A549 (cell line): ENCODE results near the gene EFCAB11. TPM values are rescaled to one million over a fixed set of nuclear protein-coding genes. Genes with fewer than 3 reads are reported as not detected.
A peak's percentile ranks its signal among the peaks of the same experiment; 100 is the strongest.
"Not testable (repeated sequence)": the region's sequence is repeated elsewhere in the genome, so short reads cannot be mapped to it uniquely, and the experiment has no call there.

ENCODE experiments used
- ATAC-seq, 2 experiments: fragments of 200-7000 bp in 1 of 2; fragments of >200 bp in 1 of 2; cut with Nextera tagmentation in 1 of 2; cut with Tn5 transposase in 1 of 2; 3 replicates each; pipeline versions ENCODE4 v1.8.0 to v1.9.1; 2018 to 2020; ENCODE audit warnings: mild to moderate bottlenecking in 1 of 2, moderate library complexity in 1 of 2
- CTCF ChIA-PET: fragments of 300-600 bp; sonication (Branson Sonifier 250); formaldehyde crosslinking; extraction: SDS; loops from one replicate; lab custom pipeline; 2021; ENCODE audit warnings: antibody characterized with exemption, inconsistent platforms; lab: Yijun Ruan, JAX
- POLR2A ChIA-PET: fragments of 350-600 bp; formaldehyde crosslinking; extraction: SDS; loops from one replicate; lab custom pipeline; 2021; ENCODE audit warnings: antibody characterized with exemption, inconsistent platforms; lab: Yijun Ruan, JAX
- DNase-seq, 2 experiments: peaks; one replicate each; pipeline versions ENCODE4 v3.0.0 to v3.0.0-alpha.2; 2011 to 2016; ENCODE audit warnings: low read depth in 1 of 2, low spot score in 1 of 2
- FAIRE-seq: peaks from 2 replicates; lab custom pipeline; 2011; peaks lifted over from hg19 to GRCh38; lab: Jason Lieb, UNC
- H3K27ac ChIP-seq, 2 experiments: fragments of >200 bp; sonication (Bioruptor Twin); formaldehyde crosslinking; 3 replicates each; pipeline ENCODE4 v1.5.1; 2016 to 2017
- H3K4me1 ChIP-seq: fragments of >200 bp; sonication (Bioruptor Twin); formaldehyde crosslinking; 3 replicates; pipeline ENCODE4 v1.6.1; 2016
- H3K4me2 ChIP-seq: fragments of >200 bp; sonication (Bioruptor Twin); formaldehyde crosslinking; 3 replicates; pipeline ENCODE4 v1.6.1; 2016
- H3K4me3 ChIP-seq: fragments of >200 bp; sonication (Bioruptor Twin); formaldehyde crosslinking; 3 replicates; pipeline ENCODE4 v1.5.1; 2016
- H3K9me3 ChIP-seq: fragments of >200 bp; sonication (Bioruptor Twin); formaldehyde crosslinking; 3 replicates; pipeline ENCODE4 v1.6.1; 2016
- CHD2 ChIP-seq: fragments of 150-350 bp; IDR thresholded peaks from 2 replicates; pipeline ENCODE4 v1.6.1; 2014; ENCODE audit warnings: low read length; ENCODE audit not compliant: partially characterized antibody
- CHD4 ChIP-seq: fragments of 200-600 bp; sonication (generic); IDR thresholded peaks from 2 replicates; pipeline ENCODE4 v1.6.1; 2016; ENCODE audit warnings: antibody characterized with exemption, mild to moderate bottlenecking, borderline replicate concordance
- CTCF ChIP-seq: fragments of >200 bp; sonication (Bioruptor Twin); formaldehyde crosslinking; IDR thresholded peaks from 3 replicates; pipeline ENCODE4 v1.5.1; 2016
- E2F6 ChIP-seq: IDR thresholded peaks from 2 replicates; pipeline ENCODE4 v1.6.1; 2012; ENCODE audit warnings: low read depth, borderline replicate concordance
- ESRRA ChIP-seq: fragments of 150-350 bp; IDR thresholded peaks from 2 replicates; pipeline ENCODE4 v1.6.1; 2014; ENCODE audit warnings: mild to moderate bottlenecking, low read length, borderline replicate concordance
- FOSB ChIP-seq: fragments of 250-450 bp; sonication (Bioruptor Pico); IDR thresholded peaks from 2 replicates; pipeline ENCODE4 v1.5.0; 2020; ENCODE audit warnings: mild to moderate bottlenecking, moderate library complexity
- FOSL2 ChIP-seq, 2 experiments: fragments of 450-650 bp in 1 of 2; fragments of >200 bp in 1 of 2; sonication (Bioruptor Twin) in 1 of 2; formaldehyde crosslinking; IDR thresholded peaks; 2 replicates each; pipeline versions ENCODE4 v1.5.0 to v1.6.1; 2016 to 2020; ENCODE audit warnings: mild to moderate bottlenecking in 1 of 2, moderate library complexity in 1 of 2
- FOXS1 ChIP-seq: fragments of 250-450 bp; sonication (Bioruptor Pico); IDR thresholded peaks from 2 replicates; pipeline ENCODE4 v1.5.0; 2020; ENCODE audit warnings: mild to moderate bottlenecking, moderate library complexity
- HDAC2 ChIP-seq: fragments of 200-600 bp; sonication (generic); IDR thresholded peaks from 2 replicates; pipeline ENCODE4 v1.6.1; 2016
- HES2 ChIP-seq: fragments of >200 bp; sonication (Bioruptor Twin); formaldehyde crosslinking; IDR thresholded peaks from 2 replicates; pipeline ENCODE4 v1.6.1; 2016
- HEYL ChIP-seq: fragments of 250-450 bp; sonication (Bioruptor Pico); IDR thresholded peaks from 2 replicates; pipeline ENCODE4 v1.8.0; 2021; ENCODE audit warnings: mild to moderate bottlenecking, moderate library complexity
- HOXB13 ChIP-seq: fragments of 250-450 bp; sonication (Bioruptor Pico); IDR thresholded peaks from 2 replicates; pipeline ENCODE4 v1.5.0; 2020; ENCODE audit warnings: low read depth, mild to moderate bottlenecking, moderate library complexity
- HOXB5 ChIP-seq: fragments of 250-450 bp; sonication (Bioruptor Pico); IDR thresholded peaks from 2 replicates; pipeline ENCODE4 v1.5.0; 2020; ENCODE audit warnings: mild to moderate bottlenecking, moderate library complexity
- KDM1A ChIP-seq: fragments of 200-600 bp; sonication (generic); IDR thresholded peaks from 2 replicates; pipeline ENCODE4 v1.6.1; 2016; ENCODE audit warnings: low read depth, mild to moderate bottlenecking
- KDM5A ChIP-seq: fragments of 200-600 bp; sonication (generic); IDR thresholded peaks from 2 replicates; pipeline ENCODE4 v1.6.1; 2016; ENCODE audit warnings: antibody characterized with exemption, mild to moderate bottlenecking
- MAFK ChIP-seq: fragments of 450-650 bp; IDR thresholded peaks from 2 replicates; pipeline ENCODE4 v1.6.1; 2014; ENCODE audit not compliant: partially characterized antibody
- MAZ ChIP-seq: fragments of 150-350 bp; IDR thresholded peaks from 2 replicates; pipeline ENCODE4 v1.6.1; 2014; ENCODE audit warnings: antibody characterized with exemption, low read depth, low read length, borderline replicate concordance
- MYC ChIP-seq: IDR thresholded peaks from 2 replicates; pipeline ENCODE4 v1.6.1; 2012; ENCODE audit warnings: mild to moderate bottlenecking, inconsistent platforms, low read length, improper control_type of control experiment, borderline replicate concordance
- NFE2L2 ChIP-seq: fragments of 150-350 bp; conservative IDR thresholded peaks from 2 replicates; pipeline ENCODE4 v1.6.1; 2014; ENCODE audit warnings: low read length
- NPAS2 ChIP-seq: fragments of 250-450 bp; sonication (Bioruptor Pico); IDR thresholded peaks from 2 replicates; pipeline ENCODE4 v1.8.0; 2022; ENCODE audit warnings: mild to moderate bottlenecking, moderate library complexity, borderline replicate concordance
- POLR2AphosphoS2 ChIP-seq: conservative IDR thresholded peaks from 2 replicates; pipeline ENCODE4 v1.6.1; 2012; ENCODE audit warnings: low read length, improper control_type of control experiment, inconsistent platforms
- RAD21 ChIP-seq, 2 experiments: fragments of >200 bp in 1 of 2; sonication (Bioruptor Twin) in 1 of 2; formaldehyde crosslinking in 1 of 2; IDR thresholded peaks in 1 of 2; conservative IDR thresholded peaks in 1 of 2; 2 replicates in 1 of 2; 3 replicates in 1 of 2; pipeline ENCODE4 v1.6.1; 2012 to 2018; ENCODE audit warnings: inconsistent platforms in 1 of 2
- RFX5 ChIP-seq: fragments of 450-650 bp; IDR thresholded peaks from 2 replicates; pipeline ENCODE4 v1.7.1; 2014; ENCODE audit warnings: antibody characterized with exemption, mild to moderate bottlenecking, moderate library complexity
- RNF2 ChIP-seq: fragments of 200-600 bp; sonication (generic); IDR thresholded peaks from 2 replicates; pipeline ENCODE4 v1.6.1; 2016; ENCODE audit warnings: low read depth, mild to moderate bottlenecking, antibody characterized with exemption, moderate library complexity, borderline replicate concordance
- TFCP2L1 ChIP-seq: fragments of 250-450 bp; sonication (Bioruptor Pico); IDR thresholded peaks from 2 replicates; pipeline ENCODE4 v1.5.0; 2021; ENCODE audit warnings: mild to moderate bottlenecking
- TP53 ChIP-seq: fragments of 250-450 bp; sonication (Bioruptor Pico); IDR thresholded peaks from 2 replicates; pipeline ENCODE4 v1.5.0; 2021; ENCODE audit warnings: mild to moderate bottlenecking, moderate library complexity
- ZC3H11A ChIP-seq: fragments of 450-650 bp; IDR thresholded peaks from 2 replicates; pipeline ENCODE4 v1.6.1; 2014; ENCODE audit warnings: antibody characterized with exemption, mild to moderate bottlenecking
- ZFP36 ChIP-seq: fragments of 450-650 bp; IDR thresholded peaks from 2 replicates; pipeline ENCODE4 v1.6.1; 2014; ENCODE audit warnings: borderline replicate concordance; ENCODE audit not compliant: partially characterized antibody
- WGBS: methylation state at CpG from one replicate; pipeline ENCODE4 v1.1.6; 2017; ENCODE audit errors: missing lambda C conversion rate; 5-methylcytosine and 5-hydroxymethylcytosine counted together
- polyA plus RNA-seq, 4 experiments: library from polyadenylated mRNA; depleted of rRNA in 3 of 4; stranded (reverse); fragments of >200 nt; fragmentation: RNase III in 1 of 4; extraction: RNeasy Plus Mini Kit Qiagen cat#74134 plus additional on column Dnase treatment in 1 of 4; gene quantifications; 2 replicates in 3 of 4; 3 replicates in 1 of 4; pipeline ENCODE4 v1.2.3, GENCODE V29; 2011 to 2017

The EFCAB11 gene
- polyA plus RNA-seq, 2 of the 4 experiments (the other 2 are of a cell fraction) = 18.8 to 19.6 TPM

- WGBS = 74% methylated on average over 2 of the region's 2 CpGs
- Histone ChIP-seq H3K27ac (no peak overlapping the region), H3K4me1 (no peaks in the 10 kb centered on the region), H3K4me3 (no peak overlapping the region), H3K9me3 (no peaks in the 10 kb centered on the region), H3K4me2 (no peak overlapping the region)
- no peak for DNase-seq
- TF ChIP-seq MAZ = no peak
- TF ChIP-seq FOSB = no peak
- TF ChIP-seq NFE2L2 = no peak
- TF ChIP-seq NPAS2 = no peak
- no peak for TF ChIP-seq MYC
- TF ChIP-seq RFX5 = no peak
- no peak for TF ChIP-seq MAFK
- no peak for FAIRE-seq
- POLR2A ChIA-PET = no interaction called here
- no peak for ATAC-seq
- CTCF ChIA-PET = no interaction called here
Observed at GRCh38 chr14:89884761-89885160, 69.8 kb downstream of the EFCAB11 start.

GRCh38 chr14:89881839-89882238, 72.7 kb downstream of the EFCAB11 start:
- no peak for ATAC-seq
- ChIA-PET CTCF (no interaction called here), POLR2A (no interaction called here)
- WGBS = 39% methylated on average over 1 of the region's 1 CpG
- no peak overlapping the region for H3K4me3 ChIP-seq
- no peaks in the 10 kb centered on the region for H3K9me3 ChIP-seq
- no peak for TF ChIP-seq E2F6
- TF ChIP-seq ESRRA = no peak
- no peak for TF ChIP-seq CHD2
- no peak for TF ChIP-seq HOXB5 (CRISPR knock-in tag)
- no peak for TF ChIP-seq HES2
- no peak for TF ChIP-seq POLR2AphosphoS2
- TF ChIP-seq KDM1A = no peak
- no peak for TF ChIP-seq RNF2
- TF ChIP-seq HOXB13 = no peak
- TF ChIP-seq FOXS1 (CRISPR knock-in tag) = no peak
- no peak for TF ChIP-seq MAFK
- TF ChIP-seq TFCP2L1 = no peak
- TF ChIP-seq TP53 = no peak
- TF ChIP-seq FOSL2 (IDR thresholded peaks at IDR 0.05) = no peak
- TF ChIP-seq FOSL2 (CRISPR knock-in tag; IDR thresholded peaks at IDR 0.05) = no peak
- no peak for TF ChIP-seq KDM5A
- TF ChIP-seq HEYL (CRISPR knock-in tag) = no peak
- TF ChIP-seq, all 56 proteins: peak for 0
- DNase-seq = no peak
- Histone ChIP-seq H3K4me1 (no peaks in the 10 kb centered on the region), H3K27ac (no peak overlapping the region), H3K4me2 (no peak overlapping the region)
- FAIRE-seq = no peak

GRCh38 chr14:89874091-89874490, 80.4 kb downstream of the EFCAB11 start:
- ATAC-seq, FAIRE-seq, POLR2A ChIA-PET, H3K4me2 ChIP-seq, H3K4me3 ChIP-seq, H3K4me1 ChIP-seq, H3K9me3 ChIP-seq, CTCF ChIA-PET, H3K27ac ChIP-seq, DNase-seq: not testable (repeated sequence)
- WGBS = 5% methylated on average over 3 of the region's 3 CpGs
- peak; percentile 86 for TF ChIP-seq ZFP36

- Histone ChIP-seq H3K27ac (no peak overlapping the region), H3K4me1 (no peaks in the 10 kb centered on the region), H3K9me3 (peaks cover 11% of the 10 kb centered on the region), H3K4me2 (no peak overlapping the region), H3K4me3 (no peak overlapping the region)
- TF ChIP-seq CTCF = no peak
- no peak for TF ChIP-seq RAD21 (conservative IDR thresholded peaks at IDR 0.05 in 1 of 2, IDR thresholded peaks at IDR 0.05 in 1 of 2)
- TF ChIP-seq KDM5A = no peak
- no peak for TF ChIP-seq TFCP2L1
- TF ChIP-seq ZC3H11A = no peak
- TF ChIP-seq CHD4 = no peak
- no peak for TF ChIP-seq HDAC2
- ATAC-seq (no peak), DNase-seq (no peak), FAIRE-seq (no peak)
- CTCF ChIA-PET = no interaction called here
- 82% methylated on average over 2 of the region's 2 CpGs for WGBS
- POLR2A ChIA-PET = no interaction called here
Observed at GRCh38 chr14:89870316-89870715, 84.2 kb downstream of the EFCAB11 start.
